Ascending aorta (tissue), 2 donors: ENCODE data around the gene CFAP65. TPM values are rescaled to one million over a fixed set of nuclear protein-coding genes. Genes with fewer than 3 reads are reported as not detected.

Source experiments
- DNase-seq, 2 donors: peaks; one replicate each; pipeline ENCODE4 v3.0.0-alpha.2; 2019; ENCODE audit warnings: low spot score in 2 of 2
- H3K27ac ChIP-seq, 2 donors: fragments of 200-600 bp; sonication (generic); one replicate each; pipeline ENCODE4 v1.5.1; 2016 to 2017; ENCODE audit warnings: mild to moderate bottlenecking in 1 of 2
- H3K27me3 ChIP-seq: fragments of 200-600 bp; sonication (generic); one replicate; pipeline ENCODE4 v1.5.1; 2017
- H3K36me3 ChIP-seq, 2 donors: fragments of 200-600 bp; sonication (generic); one replicate each; pipeline ENCODE4 v1.5.1; 2016
- H3K4me1 ChIP-seq, 2 donors: fragments of 200-600 bp; sonication (generic); one replicate each; pipeline ENCODE4 v1.5.1; 2016 to 2017; ENCODE audit warnings: mild to moderate bottlenecking in 1 of 2
- H3K4me3 ChIP-seq, 2 donors: fragments of 200-600 bp; sonication (generic); one replicate each; pipeline ENCODE4 v1.5.1; 2016 to 2017; ENCODE audit warnings: mild to moderate bottlenecking in 1 of 2
- H3K9me3 ChIP-seq, 2 donors: fragments of 200-600 bp; sonication (generic); one replicate each; pipeline ENCODE4 v1.5.1; 2016
- intact Hi-C: fragments of 100-400 bp; cut with DNase I; formaldehyde crosslinking; loops from one replicate; pipeline ENCODE4 v1.15.1; 2023
- total RNA-seq: library from RNA; depleted of rRNA; stranded (reverse); fragments of >200 nt; gene quantifications from one replicate; pipeline ENCODE4 v1.1.0, GENCODE V29; 2016
- TF ChIP-seq, protein P1 (sequence below), 3 experiments: fragments of 200-600 bp in 2 of 3; fragments of 450-650 bp in 1 of 3; sonication (generic) in 2 of 3; IDR thresholded peaks; one replicate each; pipeline ENCODE4 v1.5.1; 2016 to 2019; ENCODE audit warnings: antibody characterized with exemption in 3 of 3, mild to moderate bottlenecking in 1 of 3, moderate library complexity in 1 of 3

Gene CFAP65
- total RNA-seq, 1 donor from 2014 or later, result not detected

DNA sequence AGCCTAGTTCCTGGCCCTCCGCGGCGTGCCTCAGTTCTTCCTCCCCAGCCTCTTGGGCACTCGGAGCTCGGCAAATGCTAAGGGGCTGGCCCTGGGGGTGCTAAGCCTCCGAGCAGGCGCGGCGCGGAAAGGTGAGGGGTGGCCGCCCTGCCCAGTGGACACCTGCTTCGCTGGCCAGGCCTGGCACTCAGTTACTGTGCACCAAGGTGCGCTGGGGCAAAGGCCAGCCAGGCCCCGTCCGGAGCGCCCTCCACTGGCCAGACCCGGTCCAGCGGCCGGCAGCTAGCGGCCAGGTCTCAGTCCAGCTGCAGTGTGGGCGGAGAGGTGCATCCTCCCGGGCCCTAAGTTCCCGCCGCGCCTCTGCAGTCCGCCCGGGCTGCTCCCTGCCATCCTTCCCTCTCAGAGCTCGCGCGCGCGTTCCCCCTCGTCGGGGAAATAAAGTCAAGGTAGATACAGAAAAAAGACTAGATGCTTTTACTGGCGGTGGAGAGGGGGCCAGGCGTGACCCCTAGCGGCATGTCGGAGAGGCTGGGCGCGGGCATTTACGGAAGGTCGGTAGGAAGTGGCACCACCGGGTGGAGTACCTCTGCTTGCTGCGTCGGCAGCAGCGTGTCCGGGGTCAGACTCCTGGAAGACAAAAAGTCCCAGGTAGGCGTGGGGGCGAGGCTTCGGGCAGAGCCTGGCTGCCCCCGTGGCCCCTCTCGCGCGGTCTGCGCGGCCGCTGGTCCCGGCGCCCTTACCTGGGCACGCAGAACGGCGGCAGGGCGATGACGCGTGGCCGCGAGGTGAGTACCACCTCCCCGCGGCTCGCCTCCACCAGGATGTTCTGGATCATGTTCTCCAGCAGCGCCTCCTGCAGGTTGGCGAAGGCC is 38.7 kb downstream of the CFAP65 start:
- no peak for DNase-seq
- no peaks in the 10 kb centered on the region for H3K9me3 ChIP-seq
- no peak overlapping the region for H3K27ac ChIP-seq
- peaks cover 11 to 15% of the 10 kb centered on the region in 2 donors for H3K4me1 ChIP-seq
- intact Hi-C loops, result no loop called here
- H3K4me3 ChIP-seq, result peak overlapping the region; percentile 2 to 7
- no peaks in the 10 kb centered on the region for H3K36me3 ChIP-seq
- TF ChIP-seq, protein P1, sequence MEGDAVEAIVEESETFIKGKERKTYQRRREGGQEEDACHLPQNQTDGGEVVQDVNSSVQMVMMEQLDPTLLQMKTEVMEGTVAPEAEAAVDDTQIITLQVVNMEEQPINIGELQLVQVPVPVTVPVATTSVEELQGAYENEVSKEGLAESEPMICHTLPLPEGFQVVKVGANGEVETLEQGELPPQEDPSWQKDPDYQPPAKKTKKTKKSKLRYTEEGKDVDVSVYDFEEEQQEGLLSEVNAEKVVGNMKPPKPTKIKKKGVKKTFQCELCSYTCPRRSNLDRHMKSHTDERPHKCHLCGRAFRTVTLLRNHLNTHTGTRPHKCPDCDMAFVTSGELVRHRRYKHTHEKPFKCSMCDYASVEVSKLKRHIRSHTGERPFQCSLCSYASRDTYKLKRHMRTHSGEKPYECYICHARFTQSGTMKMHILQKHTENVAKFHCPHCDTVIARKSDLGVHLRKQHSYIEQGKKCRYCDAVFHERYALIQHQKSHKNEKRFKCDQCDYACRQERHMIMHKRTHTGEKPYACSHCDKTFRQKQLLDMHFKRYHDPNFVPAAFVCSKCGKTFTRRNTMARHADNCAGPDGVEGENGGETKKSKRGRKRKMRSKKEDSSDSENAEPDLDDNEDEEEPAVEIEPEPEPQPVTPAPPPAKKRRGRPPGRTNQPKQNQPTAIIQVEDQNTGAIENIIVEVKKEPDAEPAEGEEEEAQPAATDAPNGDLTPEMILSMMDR (IDR thresholded peaks at IDR 0.05), result peak; percentile 7 to 35 (median 18)
- H3K27me3 ChIP-seq, result peaks cover 23% of the 10 kb centered on the region

DNA sequence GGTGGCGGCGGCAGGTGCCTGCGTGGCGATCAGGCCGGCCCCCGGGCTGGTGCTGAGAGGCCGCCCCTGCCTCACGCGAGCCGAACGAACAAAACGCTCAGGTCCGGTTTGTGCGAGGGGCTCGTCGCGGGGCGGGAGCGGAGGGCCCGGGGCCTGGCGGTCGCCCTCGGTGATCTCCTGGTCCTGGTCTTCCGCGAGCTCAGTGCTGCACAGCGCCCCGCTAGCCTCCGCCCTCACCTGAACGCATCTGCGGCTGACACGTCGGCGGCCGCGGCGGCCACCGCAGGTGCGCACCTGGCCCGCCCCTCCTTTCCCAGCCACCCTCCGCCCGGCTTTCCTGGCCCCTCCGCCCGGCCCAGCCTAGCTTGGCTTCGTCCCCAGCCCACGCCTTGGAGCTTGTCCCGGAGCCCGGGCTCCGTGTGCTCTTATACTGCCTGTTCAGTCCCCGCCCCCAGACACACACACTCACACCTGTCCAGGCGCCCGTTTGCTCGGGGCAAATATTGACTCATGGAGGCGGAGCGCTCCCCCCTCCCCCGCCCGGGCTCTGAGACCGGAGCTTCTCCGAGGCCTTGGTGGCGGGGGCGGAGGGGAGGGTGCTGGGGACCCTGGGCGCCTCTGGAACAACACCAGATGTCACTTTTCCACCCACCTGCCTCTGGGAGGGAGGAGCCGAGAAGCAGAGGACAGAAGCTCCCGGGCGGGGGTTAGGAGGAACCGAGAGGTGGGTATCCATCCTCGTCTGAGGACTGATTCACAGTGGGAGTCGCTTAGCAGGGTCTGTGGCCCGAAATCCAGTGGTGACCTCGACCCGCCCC is 39.5 kb downstream of the CFAP65 start:
- Histone ChIP-seq H3K4me3 (peak overlapping the region; percentile 2 to 37), H3K27me3 (peaks cover 23% of the 10 kb centered on the region)

DNA sequence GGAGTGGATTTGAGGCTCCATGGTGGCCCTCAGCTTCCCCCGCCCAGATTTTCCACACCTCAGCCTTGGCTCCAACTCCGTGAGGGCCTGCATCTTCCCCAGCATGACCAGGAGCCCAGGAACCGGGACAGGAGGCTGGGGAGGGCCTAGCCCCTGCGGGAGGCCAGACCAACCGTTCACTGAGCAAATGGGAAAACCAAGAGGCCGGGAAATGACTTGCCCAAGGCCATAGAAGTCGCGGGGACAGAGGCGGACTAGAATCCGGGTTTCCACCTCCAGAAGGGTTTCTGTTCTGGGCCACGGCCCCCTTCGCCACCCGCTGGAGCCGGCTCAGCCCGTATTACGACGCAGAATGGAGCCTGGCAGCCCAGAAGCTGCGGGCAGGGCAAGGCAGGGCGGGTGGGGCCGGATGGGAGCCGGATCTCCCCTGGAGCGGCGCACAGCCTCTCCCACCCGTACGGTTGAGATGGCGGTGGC is 40.2 kb downstream of the CFAP65 start:
- no peak for DNase-seq
- H3K9me3 ChIP-seq, result no peaks in the 10 kb centered on the region
- peaks cover 11 to 17% of the 10 kb centered on the region in 2 donors for H3K4me1 ChIP-seq
- peaks cover 23% of the 10 kb centered on the region for H3K27me3 ChIP-seq
- no peaks in the 10 kb centered on the region for H3K36me3 ChIP-seq
- TF ChIP-seq, protein P1 (IDR thresholded peaks at IDR 0.05), result no peak
- intact Hi-C loops, result no loop called here
- no peak overlapping the region for H3K27ac ChIP-seq
- peak overlapping the region in 1 of 2 donors; percentile 2 for H3K4me3 ChIP-seq

More for the DNA sequence above, 39.5 kb downstream of the CFAP65 start:
- no peak for DNase-seq
- Histone ChIP-seq H3K4me1 (peaks cover 11 to 15% of the 10 kb centered on the region in 2 donors), H3K36me3 (no peaks in the 10 kb centered on the region), H3K27ac (no peak overlapping the region), H3K9me3 (no peaks in the 10 kb centered on the region)
- intact Hi-C loops, result no loop called here
- TF ChIP-seq, protein P1 (IDR thresholded peaks at IDR 0.05), result no peak

DNA sequence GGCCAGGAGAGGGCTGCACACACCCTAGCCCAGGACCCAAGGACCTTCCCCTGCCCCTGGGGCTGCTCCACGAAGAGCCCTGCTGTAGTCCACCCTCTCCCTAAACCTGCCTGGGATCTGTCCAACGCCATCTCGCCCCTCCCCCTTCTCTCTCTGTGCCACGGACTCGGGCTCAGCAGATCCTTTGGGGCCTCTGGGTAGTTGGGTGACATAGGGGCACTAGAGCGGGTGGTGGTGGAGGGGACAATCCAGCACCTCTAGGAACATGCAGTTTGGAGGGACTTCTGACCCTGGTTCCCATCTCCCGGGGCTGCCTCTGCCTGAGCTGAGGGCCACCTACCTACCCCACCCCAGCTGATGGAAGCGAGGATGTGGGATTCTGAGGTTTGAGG is 40.8 kb downstream of the CFAP65 start:
- H3K27ac ChIP-seq, result no peak overlapping the region
- H3K4me1 ChIP-seq, result peaks cover 11 to 23% of the 10 kb centered on the region in 2 donors
- DNase-seq, result no peak
- H3K4me3 ChIP-seq, result no peak overlapping the region
- intact Hi-C loops, result no loop called here
- peaks cover 25% of the 10 kb centered on the region for H3K27me3 ChIP-seq
- TF ChIP-seq, protein P1 (IDR thresholded peaks at IDR 0.05), result no peak
- H3K36me3 ChIP-seq, result no peaks in the 10 kb centered on the region
- no peaks in the 10 kb centered on the region for H3K9me3 ChIP-seq

DNA sequence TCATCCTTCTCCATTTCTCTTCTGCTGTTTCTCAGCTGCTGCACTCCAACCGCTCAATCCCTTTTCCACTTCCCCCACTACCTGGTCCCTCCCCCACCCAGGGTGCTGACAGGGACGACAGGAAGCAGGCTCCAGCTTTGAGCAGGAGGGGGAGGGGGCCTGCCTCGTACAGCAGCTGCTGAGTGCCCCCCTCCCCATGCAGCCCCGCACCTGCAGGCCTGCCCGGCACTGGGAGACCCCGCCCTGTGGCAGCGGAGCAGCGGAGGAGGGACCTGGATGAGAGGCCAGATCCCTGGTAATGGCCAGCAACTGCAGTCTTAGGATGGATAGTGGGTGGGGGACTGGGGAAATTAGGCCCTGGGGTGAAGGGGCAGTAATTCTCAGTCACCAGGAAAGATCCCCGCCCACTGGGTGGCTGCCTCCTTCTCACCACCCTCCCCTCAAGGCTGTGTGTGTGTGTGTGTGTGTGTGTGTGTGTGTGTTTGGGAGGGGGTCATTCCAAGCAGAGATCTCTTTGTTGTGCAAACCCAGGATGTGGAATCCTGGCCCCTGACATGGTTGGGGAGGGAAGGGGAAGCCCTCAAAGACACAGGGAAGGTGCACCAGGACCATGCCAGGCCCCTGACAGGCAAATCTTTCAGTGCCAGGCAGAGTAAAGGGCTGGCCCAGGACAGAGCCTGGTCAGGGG is 41.3 kb downstream of the CFAP65 start:
- TF ChIP-seq, protein P1 (IDR thresholded peaks at IDR 0.05), result no peak
- Histone ChIP-seq H3K4me1 (peaks cover 11 to 25% of the 10 kb centered on the region in 2 donors), H3K27ac (no peak overlapping the region), H3K9me3 (no peaks in the 10 kb centered on the region), H3K4me3 (no peak overlapping the region), H3K36me3 (no peaks in the 10 kb centered on the region), H3K27me3 (peaks cover 29% of the 10 kb centered on the region)
- no peak for DNase-seq
- intact Hi-C loops, result no loop called here
